ENCODE results near the gene KIAA0753. TPM values are rescaled to one million over a fixed set of nuclear protein-coding genes. Genes with fewer than 3 reads are reported as not detected.

Gene KIAA0753
- total RNA-seq, 4 donors from 2014 or later, result 3.0 to 6.3 (median 3.6) TPM

DNA sequence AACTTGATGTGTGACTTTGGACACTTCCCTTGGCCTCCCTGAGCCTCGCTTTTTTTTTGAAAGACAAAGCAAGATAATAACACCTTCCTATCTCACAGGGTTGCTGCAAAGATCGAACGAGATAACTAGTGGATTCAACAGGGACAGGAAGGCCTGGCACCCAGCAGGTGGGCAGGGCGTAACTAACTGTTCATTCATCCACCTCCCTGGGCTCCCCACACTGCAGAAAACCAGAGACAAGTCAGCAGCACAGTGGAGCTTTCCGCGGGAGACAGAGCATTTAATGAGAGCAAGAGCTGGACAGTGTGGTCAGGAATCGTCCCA lies 43.9 kb upstream of the KIAA0753 start:
- intact Hi-C loops (cut with DNase I; ENCODE audit: low total_unique reads) (no loop called here), in situ Hi-C loops (cut with MboI; ENCODE audit: low sequenced_read_pairs in 4 of 4) (loop anchor here in 2 of 4 donors (25.0 kb wide), 2 partner anchors 103 to 153 kb away; partner anchors contain the start of genes FBXO39 (in 1 of the 2) and TEKT1 (in 1 of the 2))
- TF ChIP-seq CTCF (IDR thresholded peaks at IDR 0.05 in 4 of 5, conservative IDR thresholded peaks at IDR 0.05 in 1 of 5) (no peak), POLR2A (IDR thresholded peaks at IDR 0.05) (no peak)
- ATAC-seq (no peak), DNase-seq (no peak)
- H3K27me3 ChIP-seq, result peaks cover 0 to 2% (median 0%) of the 10 kb centered on the region in 3 donors
- H3K36me3 ChIP-seq, result no peaks in the 10 kb centered on the region
- no peak overlapping the region for H3K4me3 ChIP-seq
- H3K9me3 ChIP-seq, result no peaks in the 10 kb centered on the region
- no peak overlapping the region for H3K27ac ChIP-seq
- no peaks in the 10 kb centered on the region for H3K4me1 ChIP-seq

GRCh38 chr17:6683730-6684459 lies 43.4 kb upstream of the KIAA0753 start:
- ATAC-seq, result no peak
- Histone ChIP-seq H3K27ac (no peak overlapping the region), H3K36me3 (no peaks in the 10 kb centered on the region), H3K27me3 (peaks cover 0 to 2% (median 0%) of the 10 kb centered on the region in 3 donors), H3K9me3 (no peaks in the 10 kb centered on the region), H3K4me1 (no peaks in the 10 kb centered on the region), H3K4me3 (no peak overlapping the region)
- no peak for DNase-seq
- intact Hi-C loops (cut with DNase I; ENCODE audit: low total_unique reads), result no loop called here
- in situ Hi-C loops (cut with MboI; ENCODE audit: low sequenced_read_pairs in 4 of 4), result loop anchor here in 2 of 4 donors (25.0 kb wide), 2 partner anchors 103 to 153 kb away; partner anchors contain the start of genes FBXO39 (in 1 of the 2) and TEKT1 (in 1 of the 2)
- no peak for TF ChIP-seq CTCF (IDR thresholded peaks at IDR 0.05 in 4 of 5, conservative IDR thresholded peaks at IDR 0.05 in 1 of 5)
- TF ChIP-seq POLR2A (IDR thresholded peaks at IDR 0.05), result no peak

GRCh38 chr17:6683081-6683684 lies 42.7 kb upstream of the KIAA0753 start:
- H3K27me3 ChIP-seq, result peaks cover 0 to 2% (median 0%) of the 10 kb centered on the region in 3 donors
- H3K4me3 ChIP-seq, result no peak overlapping the region
- intact Hi-C loops (cut with DNase I; ENCODE audit: low total_unique reads) (no loop called here), in situ Hi-C loops (cut with MboI; ENCODE audit: low sequenced_read_pairs in 4 of 4) (loop anchor here in 2 of 4 donors (25.0 kb wide), 2 partner anchors 104 to 154 kb away; partner anchors contain the start of genes FBXO39 (in 1 of the 2) and TEKT1 (in 1 of the 2))
- no peaks in the 10 kb centered on the region for H3K9me3 ChIP-seq
- no peak for DNase-seq
- H3K36me3 ChIP-seq, result no peaks in the 10 kb centered on the region
- TF ChIP-seq CTCF (IDR thresholded peaks at IDR 0.05 in 4 of 5, conservative IDR thresholded peaks at IDR 0.05 in 1 of 5), result no peak
- no peak for TF ChIP-seq POLR2A (IDR thresholded peaks at IDR 0.05)
- no peak for ATAC-seq
- H3K27ac ChIP-seq, result no peak overlapping the region
- no peaks in the 10 kb centered on the region for H3K4me1 ChIP-seq

GRCh38 chr17:6682339-6682738 lies 41.8 kb upstream of the KIAA0753 start:
- no peak for ATAC-seq
- TF ChIP-seq CTCF (IDR thresholded peaks at IDR 0.05 in 4 of 5, conservative IDR thresholded peaks at IDR 0.05 in 1 of 5) (no peak), POLR2A (IDR thresholded peaks at IDR 0.05) (no peak)
- Histone ChIP-seq H3K9me3 (no peaks in the 10 kb centered on the region), H3K27me3 (peaks cover 0 to 4% (median 2%) of the 10 kb centered on the region in 3 donors), H3K27ac (no peak overlapping the region), H3K36me3 (no peaks in the 10 kb centered on the region), H3K4me3 (no peak overlapping the region), H3K4me1 (no peaks in the 10 kb centered on the region)
- in situ Hi-C loops (cut with MboI; ENCODE audit: low sequenced_read_pairs in 4 of 4) (loop anchor here in 2 of 4 donors (25.0 kb wide), 2 partner anchors 105 to 155 kb away; partner anchors contain the start of genes FBXO39 (in 1 of the 2) and TEKT1 (in 1 of the 2)), intact Hi-C loops (cut with DNase I; ENCODE audit: low total_unique reads) (no loop called here)
- DNase-seq, result no peak
